HL-60 (cell line): ENCODE measurements around the gene PARD6B.
"Not testable (repeated sequence)": the region's sequence is repeated elsewhere in the genome, so short reads cannot be mapped to it uniquely, and the experiment has no call there.

Experiments used
- DNase-seq, 2 experiments: peaks; one replicate each; pipeline ENCODE4 v3.0.0-alpha.2; 2010 to 2020; ENCODE audit warnings: low read depth in 1 of 2, low spot score in 1 of 2
- H3K27ac ChIP-seq: fragments of 250-450 bp; sonication (Bioruptor Pico); replicated peaks from 2 replicates; pipeline ENCODE4 v1.5.1; 2020; ENCODE audit warnings: mild to moderate bottlenecking, moderate library complexity
- H3K27me3 ChIP-seq: fragments of 250-450 bp; sonication (Bioruptor Pico); 2 replicates; pipeline ENCODE4 v1.5.1; 2021; ENCODE audit warnings: mild to moderate bottlenecking, moderate library complexity; ENCODE audit not compliant: insufficient read depth, poor library complexity, severe bottlenecking
- H3K4me3 ChIP-seq: replicated peaks from 2 replicates; pipeline ENCODE4 v1.5.1; 2011; ENCODE audit warnings: mild to moderate bottlenecking, control low read depth, low read length; ENCODE audit not compliant: insufficient read depth
- GABPA ChIP-seq: IDR thresholded peaks from 2 replicates; pipeline ENCODE4 v1.6.1; 2012; ENCODE audit warnings: low read depth
- POLR2AphosphoS5 ChIP-seq: IDR thresholded peaks from 2 replicates; pipeline ENCODE4 v1.6.1; 2012; ENCODE audit warnings: low read depth
- SPI1 ChIP-seq: IDR thresholded peaks from 2 replicates; pipeline ENCODE4 v1.6.1; 2012; ENCODE audit warnings: low read depth, mild to moderate bottlenecking, borderline replicate concordance
- TF ChIP-seq, protein P1 (sequence below): IDR thresholded peaks from 2 replicates; pipeline ENCODE4 v1.6.1; 2012; ENCODE audit warnings: low read depth; ENCODE audit not compliant: insufficient replicate concordance
- TF ChIP-seq, protein P2 (sequence below): IDR thresholded peaks from one replicate; pipeline ENCODE4 v1.5.1; 2011; ENCODE audit warnings: low read length, control low read depth, inconsistent platforms; ENCODE audit not compliant: insufficient read depth

PARD6B gene

GRCh38 chr20:50765674-50766073 lies 34.3 kb downstream of the PARD6B start:
- Histone ChIP-seq H3K27ac (no peak overlapping the region), H3K4me3 (no peak overlapping the region), H3K27me3 (peaks cover 4% of the 10 kb centered on the region)
- DNase-seq: no peak
- TF ChIP-seq, protein P1, sequence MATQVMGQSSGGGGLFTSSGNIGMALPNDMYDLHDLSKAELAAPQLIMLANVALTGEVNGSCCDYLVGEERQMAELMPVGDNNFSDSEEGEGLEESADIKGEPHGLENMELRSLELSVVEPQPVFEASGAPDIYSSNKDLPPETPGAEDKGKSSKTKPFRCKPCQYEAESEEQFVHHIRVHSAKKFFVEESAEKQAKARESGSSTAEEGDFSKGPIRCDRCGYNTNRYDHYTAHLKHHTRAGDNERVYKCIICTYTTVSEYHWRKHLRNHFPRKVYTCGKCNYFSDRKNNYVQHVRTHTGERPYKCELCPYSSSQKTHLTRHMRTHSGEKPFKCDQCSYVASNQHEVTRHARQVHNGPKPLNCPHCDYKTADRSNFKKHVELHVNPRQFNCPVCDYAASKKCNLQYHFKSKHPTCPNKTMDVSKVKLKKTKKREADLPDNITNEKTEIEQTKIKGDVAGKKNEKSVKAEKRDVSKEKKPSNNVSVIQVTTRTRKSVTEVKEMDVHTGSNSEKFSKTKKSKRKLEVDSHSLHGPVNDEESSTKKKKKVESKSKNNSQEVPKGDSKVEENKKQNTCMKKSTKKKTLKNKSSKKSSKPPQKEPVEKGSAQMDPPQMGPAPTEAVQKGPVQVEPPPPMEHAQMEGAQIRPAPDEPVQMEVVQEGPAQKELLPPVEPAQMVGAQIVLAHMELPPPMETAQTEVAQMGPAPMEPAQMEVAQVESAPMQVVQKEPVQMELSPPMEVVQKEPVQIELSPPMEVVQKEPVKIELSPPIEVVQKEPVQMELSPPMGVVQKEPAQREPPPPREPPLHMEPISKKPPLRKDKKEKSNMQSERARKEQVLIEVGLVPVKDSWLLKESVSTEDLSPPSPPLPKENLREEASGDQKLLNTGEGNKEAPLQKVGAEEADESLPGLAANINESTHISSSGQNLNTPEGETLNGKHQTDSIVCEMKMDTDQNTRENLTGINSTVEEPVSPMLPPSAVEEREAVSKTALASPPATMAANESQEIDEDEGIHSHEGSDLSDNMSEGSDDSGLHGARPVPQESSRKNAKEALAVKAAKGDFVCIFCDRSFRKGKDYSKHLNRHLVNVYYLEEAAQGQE: no peak
- TF ChIP-seq SPI1: no peak
- TF ChIP-seq POLR2AphosphoS5: no peak
- TF ChIP-seq GABPA: no peak
- TF ChIP-seq, protein P2, sequence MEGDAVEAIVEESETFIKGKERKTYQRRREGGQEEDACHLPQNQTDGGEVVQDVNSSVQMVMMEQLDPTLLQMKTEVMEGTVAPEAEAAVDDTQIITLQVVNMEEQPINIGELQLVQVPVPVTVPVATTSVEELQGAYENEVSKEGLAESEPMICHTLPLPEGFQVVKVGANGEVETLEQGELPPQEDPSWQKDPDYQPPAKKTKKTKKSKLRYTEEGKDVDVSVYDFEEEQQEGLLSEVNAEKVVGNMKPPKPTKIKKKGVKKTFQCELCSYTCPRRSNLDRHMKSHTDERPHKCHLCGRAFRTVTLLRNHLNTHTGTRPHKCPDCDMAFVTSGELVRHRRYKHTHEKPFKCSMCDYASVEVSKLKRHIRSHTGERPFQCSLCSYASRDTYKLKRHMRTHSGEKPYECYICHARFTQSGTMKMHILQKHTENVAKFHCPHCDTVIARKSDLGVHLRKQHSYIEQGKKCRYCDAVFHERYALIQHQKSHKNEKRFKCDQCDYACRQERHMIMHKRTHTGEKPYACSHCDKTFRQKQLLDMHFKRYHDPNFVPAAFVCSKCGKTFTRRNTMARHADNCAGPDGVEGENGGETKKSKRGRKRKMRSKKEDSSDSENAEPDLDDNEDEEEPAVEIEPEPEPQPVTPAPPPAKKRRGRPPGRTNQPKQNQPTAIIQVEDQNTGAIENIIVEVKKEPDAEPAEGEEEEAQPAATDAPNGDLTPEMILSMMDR: no peak

- DNase-seq, H3K4me3 ChIP-seq, H3K27me3 ChIP-seq, H3K27ac ChIP-seq: not testable (repeated sequence)
Measured at GRCh38 chr20:50766955-50767809, 35.8 kb downstream of the PARD6B start.

- H3K4me3 ChIP-seq, DNase-seq, H3K27ac ChIP-seq, H3K27me3 ChIP-seq: not testable (repeated sequence)
Measured at GRCh38 chr20:50768991-50769390, 37.6 kb downstream of the PARD6B start.

GRCh38 chr20:50769551-50770085 lies 38.2 kb downstream of the PARD6B start:
- not testable (repeated sequence) for H3K27ac ChIP-seq, DNase-seq, H3K4me3 ChIP-seq, H3K27me3 ChIP-seq

- not testable (repeated sequence) for DNase-seq, H3K27ac ChIP-seq, H3K27me3 ChIP-seq, H3K4me3 ChIP-seq
Measured at GRCh38 chr20:50771419-50772080, 40.2 kb downstream of the PARD6B start.

GRCh38 chr20:50772420-50773185 lies 41.2 kb downstream of the PARD6B start:
- no peak for DNase-seq
- Histone ChIP-seq H3K27ac (no peak overlapping the region), H3K27me3 (no peaks in the 10 kb centered on the region), H3K4me3 (no peak overlapping the region)
- no peak for TF ChIP-seq GABPA
- no peak for TF ChIP-seq SPI1
- TF ChIP-seq, protein P2: no peak
- TF ChIP-seq, protein P1: no peak
- TF ChIP-seq POLR2AphosphoS5: no peak
